ENCODE results near the gene CACNA1I.

DNA sequence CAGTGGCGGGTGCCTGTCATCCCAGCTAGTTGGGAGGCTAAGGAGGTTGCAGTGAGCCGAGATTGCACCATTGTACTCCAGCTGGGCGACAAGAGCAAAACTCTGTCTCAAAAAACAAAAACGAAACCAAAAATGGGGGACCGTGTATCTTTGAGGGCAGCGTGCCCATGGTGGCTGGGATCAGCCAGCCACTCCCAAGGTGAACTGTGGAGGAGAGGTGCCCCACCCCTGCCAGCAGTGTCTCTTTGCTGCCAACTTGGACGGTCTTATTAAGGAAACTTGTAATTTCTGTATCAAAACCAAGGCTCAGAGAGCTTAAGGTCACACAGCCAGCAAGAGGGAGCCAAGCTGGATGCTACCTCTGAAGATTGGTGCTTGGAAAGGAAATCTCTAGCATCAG lies 147.7 kb downstream of the CACNA1I start:
- no peak for TF ChIP-seq EZH2 (IDR thresholded peaks at IDR 0.05)
- TF ChIP-seq POLR2AphosphoS5 (IDR thresholded peaks at IDR 0.05; ENCODE audit: borderline replicate concordance, low read depth, low read length), result no peak
- no peak for TF ChIP-seq FOXP2 (optimal IDR thresholded peaks at IDR 0.05; ENCODE audit: control extremely low read depth, extremely low read length, insufficient read depth)

Measured in SK-N-MC (cell line).